ENCODE data around the gene TLE4.
A peak's percentile ranks its signal among the peaks of the same experiment; 100 is the strongest.

Gene TLE4

DNA sequence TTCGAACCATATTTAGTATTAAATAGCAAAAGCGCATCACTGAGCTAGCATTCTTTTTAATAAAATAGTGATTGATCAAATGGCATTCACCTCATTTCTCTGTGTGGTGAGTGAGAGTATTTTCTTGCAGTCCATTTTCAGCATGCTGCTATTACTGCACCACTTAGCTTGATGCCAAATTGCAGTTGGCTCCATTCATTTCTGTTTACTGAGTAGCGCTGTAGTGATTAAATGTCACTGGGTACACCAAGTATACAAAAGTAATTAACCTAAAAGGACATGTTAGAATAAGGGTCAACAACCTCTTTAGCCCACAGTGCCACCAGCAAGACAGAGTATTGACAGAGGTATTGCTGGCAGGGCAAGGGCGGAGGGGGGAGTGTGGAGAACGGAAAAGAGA lies 122.0 kb downstream of the TLE4 start:
- Histone ChIP-seq H3K27me3 (ENCODE audit: control insufficient read depth, insufficient read depth, low read length) (no peaks in the 10 kb centered on the region), H3K36me3 (ENCODE audit: control insufficient read depth, insufficient read depth, low read length) (no peaks in the 10 kb centered on the region), H3K9me3 (ENCODE audit: control insufficient read depth, insufficient read depth, low read length) (no peaks in the 10 kb centered on the region), H3K9ac (ENCODE audit: low read depth, low read length) (no peak overlapping the region), H3K27ac (ENCODE audit: low read depth, low read length) (peak overlapping the region; percentile 90), H3K4me3 (ENCODE audit: low read depth, low read length) (no peak overlapping the region), H3K4me1 (ENCODE audit: control insufficient read depth, insufficient read depth, low read length) (peaks cover 68% of the 10 kb centered on the region)

- Histone ChIP-seq H3K27me3 (ENCODE audit: control insufficient read depth, insufficient read depth, low read length) (no peaks in the 10 kb centered on the region), H3K4me1 (ENCODE audit: control insufficient read depth, insufficient read depth, low read length) (peaks cover 68% of the 10 kb centered on the region), H3K9me3 (ENCODE audit: control insufficient read depth, insufficient read depth, low read length) (no peaks in the 10 kb centered on the region), H3K27ac (ENCODE audit: low read depth, low read length) (peak overlapping the region; percentile 90), H3K36me3 (ENCODE audit: control insufficient read depth, insufficient read depth, low read length) (no peaks in the 10 kb centered on the region), H3K9ac (ENCODE audit: low read depth, low read length) (no peak overlapping the region), H3K4me3 (ENCODE audit: low read depth, low read length) (no peak overlapping the region)
These were observed 122.4 kb downstream of the TLE4 start for GRCh38 chr9:79694208-79694607.

- peak overlapping the region; percentile 90 for H3K27ac ChIP-seq (ENCODE audit: low read depth, low read length)
- H3K36me3 ChIP-seq (ENCODE audit: control insufficient read depth, insufficient read depth, low read length): no peaks in the 10 kb centered on the region
- no peaks in the 10 kb centered on the region for H3K27me3 ChIP-seq (ENCODE audit: control insufficient read depth, insufficient read depth, low read length)
- peak overlapping the region; percentile 12; the same call in 1 of the 2 replicates for H3K4me3 ChIP-seq (ENCODE audit: low read depth, low read length)
- H3K9me3 ChIP-seq (ENCODE audit: control insufficient read depth, insufficient read depth, low read length): no peaks in the 10 kb centered on the region
- H3K9ac ChIP-seq (ENCODE audit: low read depth, low read length): no peak overlapping the region
- peaks cover 69% of the 10 kb centered on the region for H3K4me1 ChIP-seq (ENCODE audit: control insufficient read depth, insufficient read depth, low read length)
These were observed 123.1 kb downstream of the TLE4 start for GRCh38 chr9:79694676-79695400.

DNA sequence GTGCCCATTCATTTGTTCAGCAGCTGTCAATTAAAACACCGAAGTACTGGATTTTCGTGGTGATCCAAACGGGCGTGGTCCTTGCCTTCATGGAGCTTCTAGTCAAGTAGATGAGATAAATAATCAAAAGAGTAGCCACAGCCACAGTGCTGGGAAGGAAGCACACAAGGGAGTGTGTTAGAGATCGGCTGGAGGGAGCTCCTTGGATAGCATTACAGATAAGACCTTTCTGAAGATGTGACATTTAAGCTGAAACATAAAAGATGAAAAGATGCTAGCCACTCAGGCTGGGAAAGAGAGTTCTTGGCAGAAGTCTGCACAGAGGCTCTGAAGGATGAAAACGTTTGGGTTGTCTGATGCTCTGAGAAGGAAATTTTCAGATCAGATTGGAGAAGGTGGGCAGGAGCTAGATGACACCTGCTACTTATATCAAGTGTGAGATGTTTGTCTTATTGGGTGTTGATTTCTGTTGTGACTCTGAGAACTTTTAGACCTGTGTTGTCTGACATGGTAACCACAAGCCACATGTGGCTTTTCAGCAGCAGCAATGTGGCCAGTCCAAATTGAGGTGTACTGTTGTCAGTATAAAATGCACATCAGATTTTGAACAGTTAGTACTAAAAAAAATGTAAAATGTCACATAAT lies 123.9 kb downstream of the TLE4 start:
- Histone ChIP-seq H3K27me3 (ENCODE audit: control insufficient read depth, insufficient read depth, low read length) (no peaks in the 10 kb centered on the region), H3K9ac (ENCODE audit: low read depth, low read length) (no peak overlapping the region), H3K4me3 (ENCODE audit: low read depth, low read length) (0 out of 2 replicates have a peak overlapping the region, but pooled peaks have one; percentile 12), H3K9me3 (ENCODE audit: control insufficient read depth, insufficient read depth, low read length) (no peaks in the 10 kb centered on the region), H3K4me1 (ENCODE audit: control insufficient read depth, insufficient read depth, low read length) (peaks cover 75% of the 10 kb centered on the region), H3K27ac (ENCODE audit: low read depth, low read length) (peak overlapping the region; percentile 90), H3K36me3 (ENCODE audit: control insufficient read depth, insufficient read depth, low read length) (no peaks in the 10 kb centered on the region)

DNA sequence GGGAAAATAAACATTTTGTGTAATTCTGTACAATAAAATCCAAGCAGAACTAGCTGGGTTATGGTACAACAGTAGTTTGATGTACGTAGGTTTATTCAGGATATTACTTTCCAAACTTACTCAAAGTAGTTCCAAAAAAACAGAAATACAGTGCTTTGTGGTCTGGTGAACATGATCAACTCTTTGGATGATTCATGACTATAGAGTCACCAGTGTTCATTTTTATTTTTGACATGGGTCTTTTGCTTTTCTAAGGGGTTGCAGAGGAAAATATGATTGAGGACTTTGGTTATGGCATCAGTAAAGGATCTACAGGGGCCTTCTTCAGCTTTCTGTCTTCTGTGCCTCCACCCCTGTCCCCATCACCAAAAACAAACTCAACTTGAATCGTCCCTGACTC lies 127.2 kb downstream of the TLE4 start:
- H3K36me3 ChIP-seq (ENCODE audit: control insufficient read depth, insufficient read depth, low read length): no peaks in the 10 kb centered on the region
- no peak overlapping the region for H3K27ac ChIP-seq (ENCODE audit: low read depth, low read length)
- no peak overlapping the region for H3K9ac ChIP-seq (ENCODE audit: low read depth, low read length)
- no peaks in the 10 kb centered on the region for H3K27me3 ChIP-seq (ENCODE audit: control insufficient read depth, insufficient read depth, low read length)
- no peaks in the 10 kb centered on the region for H3K9me3 ChIP-seq (ENCODE audit: control insufficient read depth, insufficient read depth, low read length)
- H3K4me1 ChIP-seq (ENCODE audit: control insufficient read depth, insufficient read depth, low read length): peaks cover 48% of the 10 kb centered on the region
- H3K4me3 ChIP-seq (ENCODE audit: low read depth, low read length): no peak overlapping the region

DNA sequence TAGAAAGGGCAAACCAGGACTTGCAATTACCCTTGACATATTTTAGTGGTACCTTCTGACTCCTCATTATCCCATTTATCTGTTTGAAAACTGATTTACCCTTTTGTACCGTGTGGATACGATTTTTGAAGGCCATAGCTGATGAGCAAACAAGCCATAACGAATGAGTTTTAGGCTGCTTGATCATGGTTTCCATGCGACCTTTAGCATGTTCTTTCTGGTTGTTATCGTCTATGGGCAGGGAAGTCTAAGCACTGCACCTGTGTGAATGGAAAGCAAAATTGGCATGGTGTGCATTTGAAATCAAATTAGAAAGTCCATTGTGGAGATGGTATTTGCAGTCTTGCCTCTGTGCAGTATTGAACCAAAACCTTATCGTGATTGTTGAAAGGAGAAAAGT lies 127.7 kb downstream of the TLE4 start:
- H3K4me3 ChIP-seq (ENCODE audit: low read depth, low read length): no peak overlapping the region
- no peak overlapping the region for H3K9ac ChIP-seq (ENCODE audit: low read depth, low read length)
- H3K36me3 ChIP-seq (ENCODE audit: control insufficient read depth, insufficient read depth, low read length): no peaks in the 10 kb centered on the region
- H3K27ac ChIP-seq (ENCODE audit: low read depth, low read length): no peak overlapping the region
- H3K4me1 ChIP-seq (ENCODE audit: control insufficient read depth, insufficient read depth, low read length): peaks cover 43% of the 10 kb centered on the region
- H3K27me3 ChIP-seq (ENCODE audit: control insufficient read depth, insufficient read depth, low read length): no peaks in the 10 kb centered on the region
- H3K9me3 ChIP-seq (ENCODE audit: control insufficient read depth, insufficient read depth, low read length): no peaks in the 10 kb centered on the region

- no peak overlapping the region for H3K4me3 ChIP-seq (ENCODE audit: low read depth, low read length)
- no peak overlapping the region for H3K27ac ChIP-seq (ENCODE audit: low read depth, low read length)
- no peak overlapping the region for H3K9ac ChIP-seq (ENCODE audit: low read depth, low read length)
- no peaks in the 10 kb centered on the region for H3K27me3 ChIP-seq (ENCODE audit: control insufficient read depth, insufficient read depth, low read length)
- peaks cover 30% of the 10 kb centered on the region for H3K4me1 ChIP-seq (ENCODE audit: control insufficient read depth, insufficient read depth, low read length)
- H3K9me3 ChIP-seq (ENCODE audit: control insufficient read depth, insufficient read depth, low read length): no peaks in the 10 kb centered on the region
- peaks cover 12% of the 10 kb centered on the region for H3K36me3 ChIP-seq (ENCODE audit: control insufficient read depth, insufficient read depth, low read length)
These were observed 129.0 kb downstream of the TLE4 start for GRCh38 chr9:79700607-79701360.

- Histone ChIP-seq H3K9me3 (ENCODE audit: control insufficient read depth, insufficient read depth, low read length) (no peaks in the 10 kb centered on the region), H3K36me3 (ENCODE audit: control insufficient read depth, insufficient read depth, low read length) (peaks cover 21% of the 10 kb centered on the region), H3K27ac (ENCODE audit: low read depth, low read length) (no peak overlapping the region), H3K27me3 (ENCODE audit: control insufficient read depth, insufficient read depth, low read length) (no peaks in the 10 kb centered on the region), H3K4me3 (ENCODE audit: low read depth, low read length) (no peak overlapping the region), H3K9ac (ENCODE audit: low read depth, low read length) (no peak overlapping the region), H3K4me1 (ENCODE audit: control insufficient read depth, insufficient read depth, low read length) (peaks cover 21% of the 10 kb centered on the region)
These were observed 129.9 kb downstream of the TLE4 start for GRCh38 chr9:79701651-79702050.

DNA sequence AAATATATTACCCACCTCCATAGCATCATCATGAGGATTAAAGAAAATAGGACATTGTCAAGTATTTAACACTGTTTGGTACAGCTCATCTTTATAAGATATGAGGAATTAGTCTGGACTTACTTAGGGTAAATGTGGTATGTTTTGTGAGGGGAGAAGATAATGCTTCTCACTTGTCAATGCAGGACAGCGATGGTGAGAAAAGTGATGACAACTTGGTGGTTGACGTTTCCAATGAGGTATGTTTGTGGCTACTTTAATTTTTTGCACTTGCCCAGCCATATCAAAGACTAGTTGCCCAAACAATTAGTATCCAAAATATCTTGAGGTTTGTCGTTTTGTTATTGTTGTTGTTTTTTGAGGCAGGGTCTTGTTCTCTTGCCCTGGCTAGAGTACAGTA lies 133.9 kb downstream of the TLE4 start:
- peaks cover 59% of the 10 kb centered on the region for H3K36me3 ChIP-seq (ENCODE audit: control insufficient read depth, insufficient read depth, low read length)
- H3K27ac ChIP-seq (ENCODE audit: low read depth, low read length): no peak overlapping the region
- no peak overlapping the region for H3K4me3 ChIP-seq (ENCODE audit: low read depth, low read length)
- H3K9ac ChIP-seq (ENCODE audit: low read depth, low read length): no peak overlapping the region
- peaks cover 16% of the 10 kb centered on the region for H3K4me1 ChIP-seq (ENCODE audit: control insufficient read depth, insufficient read depth, low read length)
- H3K27me3 ChIP-seq (ENCODE audit: control insufficient read depth, insufficient read depth, low read length): no peaks in the 10 kb centered on the region
- H3K9me3 ChIP-seq (ENCODE audit: control insufficient read depth, insufficient read depth, low read length): no peaks in the 10 kb centered on the region

- H3K27me3 ChIP-seq (ENCODE audit: control insufficient read depth, insufficient read depth, low read length): no peaks in the 10 kb centered on the region
- no peak overlapping the region for H3K27ac ChIP-seq (ENCODE audit: low read depth, low read length)
- H3K4me3 ChIP-seq (ENCODE audit: low read depth, low read length): no peak overlapping the region
- H3K36me3 ChIP-seq (ENCODE audit: control insufficient read depth, insufficient read depth, low read length): peaks cover 67% of the 10 kb centered on the region
- H3K9me3 ChIP-seq (ENCODE audit: control insufficient read depth, insufficient read depth, low read length): no peaks in the 10 kb centered on the region
- H3K9ac ChIP-seq (ENCODE audit: low read depth, low read length): no peak overlapping the region
- H3K4me1 ChIP-seq (ENCODE audit: control insufficient read depth, insufficient read depth, low read length): peaks cover 18% of the 10 kb centered on the region
These were observed 134.7 kb downstream of the TLE4 start for GRCh38 chr9:79706512-79706911.

DNA sequence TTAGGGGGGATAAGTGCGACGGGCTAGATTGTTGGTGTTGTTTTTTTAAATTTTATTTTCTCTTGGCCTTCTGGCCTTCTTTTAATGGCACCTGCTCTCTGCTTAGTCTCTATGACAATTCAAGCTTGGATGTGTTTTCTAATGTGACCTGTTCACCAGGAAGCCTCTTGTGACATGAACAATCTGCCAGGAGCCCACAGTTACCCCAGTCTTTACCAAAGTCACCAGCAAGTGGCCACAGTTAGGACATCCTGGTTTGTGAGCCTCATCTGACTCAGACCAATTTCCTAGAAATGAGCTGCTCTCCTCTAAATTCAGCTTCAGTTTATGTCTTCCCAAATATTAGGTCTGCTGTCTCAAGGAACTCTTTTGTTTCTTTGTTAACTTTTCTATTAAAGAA lies 135.8 kb downstream of the TLE4 start:
- peaks cover 67% of the 10 kb centered on the region for H3K36me3 ChIP-seq (ENCODE audit: control insufficient read depth, insufficient read depth, low read length)
- H3K9me3 ChIP-seq (ENCODE audit: control insufficient read depth, insufficient read depth, low read length): no peaks in the 10 kb centered on the region
- H3K4me1 ChIP-seq (ENCODE audit: control insufficient read depth, insufficient read depth, low read length): peaks cover 18% of the 10 kb centered on the region

More for the DNA sequence above, 135.8 kb downstream of the TLE4 start:
- Histone ChIP-seq H3K4me3 (ENCODE audit: low read depth, low read length) (no peak overlapping the region), H3K27ac (ENCODE audit: low read depth, low read length) (no peak overlapping the region), H3K27me3 (ENCODE audit: control insufficient read depth, insufficient read depth, low read length) (no peaks in the 10 kb centered on the region), H3K9ac (ENCODE audit: low read depth, low read length) (no peak overlapping the region)

Measured in HUES48 (cell line).